Measurements from ENCODE around the gene GCAT. TPM values are rescaled to one million over a fixed set of nuclear protein-coding genes. Genes with fewer than 3 reads are reported as not detected.

GCAT gene
- total and polyA plus RNA-seq, 4 donors, result 20.7 to 32.6 (median 29.8) TPM

- no peak for TF ChIP-seq TAF1 (conservative IDR thresholded peaks at IDR 0.05)
- Histone ChIP-seq H3K9me3 (ENCODE audit: control insufficient read depth in 4 of 4, low read length in 3 of 4) (no peaks in the 10 kb centered on the region), H3K27ac (ENCODE audit: low read depth in 1 of 2, low read length in 2 of 2) (no peak overlapping the region), H3K9ac (ENCODE audit: low read depth in 1 of 2, low read length in 2 of 2) (no peak overlapping the region), H3K4me3 (ENCODE audit: low read depth in 1 of 3, low read length in 3 of 3) (no peak overlapping the region), H3K36me3 (ENCODE audit: control insufficient read depth in 4 of 4, insufficient read depth in 3 of 4, low read depth in 1 of 4, low read length in 3 of 4) (peaks cover 0 to 9% (median 2%) of the 10 kb centered on the region in 4 donors), H3K4me1 (ENCODE audit: control insufficient read depth in 4 of 4, insufficient read depth in 4 of 4, low read length in 3 of 4) (peaks cover 11 to 46% (median 40%) of the 10 kb centered on the region in 4 donors), H3K27me3 (ENCODE audit: control insufficient read depth in 4 of 4, insufficient read depth in 4 of 4, low read length in 3 of 4) (no peaks in the 10 kb centered on the region)
- no peak for DNase-seq (ENCODE audit: low spot score)
- 96% methylated on average over 27 of the region's 27 CpGs for WGBS
These were observed 5.3 kb downstream of the GCAT start for GRCh38 chr22:37812869-37813678.

GRCh38 chr22:37815593-37815992 is 7.9 kb downstream of the GCAT start:
- H3K27ac ChIP-seq (ENCODE audit: low read depth in 1 of 2, low read length in 2 of 2), result no peak overlapping the region
- no peak overlapping the region for H3K4me3 ChIP-seq (ENCODE audit: low read depth in 1 of 3, low read length in 3 of 3)
- H3K27me3 ChIP-seq (ENCODE audit: control insufficient read depth in 4 of 4, insufficient read depth in 4 of 4, low read length in 3 of 4), result no peaks in the 10 kb centered on the region
- no peak overlapping the region for H3K9ac ChIP-seq (ENCODE audit: low read depth in 1 of 2, low read length in 2 of 2)
- H3K36me3 ChIP-seq (ENCODE audit: control insufficient read depth in 4 of 4, insufficient read depth in 3 of 4, low read depth in 1 of 4, low read length in 3 of 4), result peaks cover 0 to 9% (median 2%) of the 10 kb centered on the region in 4 donors
- WGBS, result 94% methylated on average over 12 of the region's 12 CpGs
- DNase-seq (ENCODE audit: low spot score), result no peak
- H3K4me1 ChIP-seq (ENCODE audit: control insufficient read depth in 4 of 4, insufficient read depth in 4 of 4, low read length in 3 of 4), result peaks cover 12 to 42% (median 28%) of the 10 kb centered on the region in 4 donors
- no peak for TF ChIP-seq HNF4G (IDR thresholded peaks at IDR 0.05)
- no peak for TF ChIP-seq REST (IDR thresholded peaks at IDR 0.05)
- no peak for TF ChIP-seq JUND (IDR thresholded peaks at IDR 0.05)
- TF ChIP-seq RAD21 (IDR thresholded peaks at IDR 0.05), result no peak
- TF ChIP-seq CTCF (IDR thresholded peaks at IDR 0.05; ENCODE audit: low read depth, low read length, missing input control), result no peak
- TF ChIP-seq GABPA (IDR thresholded peaks at IDR 0.05 in 1 of 2, conservative IDR thresholded peaks at IDR 0.05 in 1 of 2), result no peak
- no peak for TF ChIP-seq FOXA1 (IDR thresholded peaks at IDR 0.05)
- no peak for TF ChIP-seq EGR1 (IDR thresholded peaks at IDR 0.05; ENCODE audit: low read depth in 2 of 2)
- no peak for TF ChIP-seq FOXA2 (IDR thresholded peaks at IDR 0.05)
- no peak for TF ChIP-seq ZBTB33 (IDR thresholded peaks at IDR 0.05)
- TF ChIP-seq HNF4A (conservative IDR thresholded peaks at IDR 0.05), result no peak
- TF ChIP-seq SP1 (IDR thresholded peaks at IDR 0.05), result no peak
- no peak for TF ChIP-seq TAF1 (conservative IDR thresholded peaks at IDR 0.05)
- no peak for TF ChIP-seq MAX (IDR thresholded peaks at IDR 0.05)
- no peak for TF ChIP-seq YY1 (IDR thresholded peaks at IDR 0.05)
- TF ChIP-seq NR2F2 (IDR thresholded peaks at IDR 0.05), result no peak
- TF ChIP-seq ATF3 (IDR thresholded peaks at IDR 0.05), result no peak
- TF ChIP-seq RXRA (IDR thresholded peaks at IDR 0.05), result no peak
- no peaks in the 10 kb centered on the region for H3K9me3 ChIP-seq (ENCODE audit: control insufficient read depth in 4 of 4, low read length in 3 of 4)
